Measurements from ENCODE around the gene RAD54L.

RAD54L gene

DNA sequence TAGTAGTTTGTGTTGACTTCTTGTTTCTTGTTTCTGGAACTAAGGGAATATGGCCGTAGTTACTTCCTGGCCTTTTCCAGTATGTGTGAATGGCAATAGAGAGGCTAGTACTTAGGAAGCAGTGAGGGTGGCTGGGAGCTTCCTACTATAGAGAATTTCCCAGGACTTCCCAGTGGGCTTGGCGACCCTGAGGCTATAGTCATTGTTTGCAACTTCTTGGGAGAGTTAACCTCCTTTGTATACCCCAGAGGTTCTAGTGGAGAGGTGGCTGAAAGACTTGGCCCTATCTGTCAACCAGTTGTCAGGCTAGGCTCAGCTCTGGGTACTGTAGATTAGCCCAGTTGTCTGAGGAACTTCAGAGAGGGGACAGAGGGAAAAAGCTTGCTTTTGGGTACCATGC, 15.6 kb downstream of the RAD54L start:
- peaks cover 28% of the 10 kb centered on the region; the same call in 1 of the 2 replicates for H3K36me3 ChIP-seq (ENCODE audit: insufficient read depth, low read length)

DNA sequence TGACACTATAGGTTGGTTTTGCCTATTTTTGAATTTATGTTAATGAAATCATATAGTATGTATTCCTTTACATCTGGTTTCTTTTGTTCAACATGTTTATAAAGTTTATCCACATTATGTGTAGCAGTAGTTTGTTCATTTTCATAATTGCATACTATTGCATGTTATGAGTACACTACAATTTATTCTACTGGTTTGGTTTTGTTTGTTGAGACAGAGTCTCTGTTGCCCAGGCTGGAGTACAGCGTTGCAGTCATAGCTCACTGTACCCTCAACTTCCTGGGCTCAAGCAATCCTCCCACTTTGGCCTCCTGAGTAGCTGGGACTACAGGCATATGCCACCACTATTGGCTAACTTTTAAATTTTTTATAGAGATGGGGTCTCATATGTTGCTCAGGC, 21.0 kb downstream of the RAD54L start:
- Histone ChIP-seq H3K4me1 (ENCODE audit: control insufficient read depth, insufficient read depth, low read length, unreplicated experiment) (no peaks in the 10 kb centered on the region), H3K79me2 (ENCODE audit: control insufficient read depth, insufficient read depth, low read length, unreplicated experiment) (no peaks in the 10 kb centered on the region), H3K27ac (ENCODE audit: low read depth, low read length) (no peak overlapping the region), H3K36me3 (ENCODE audit: insufficient read depth, low read length) (peaks cover 25% of the 10 kb centered on the region; the same call in 1 of the 2 replicates), H2AFZ (ENCODE audit: low read length, unreplicated experiment) (no peak overlapping the region), H3K4me3 (ENCODE audit: low read depth, low read length) (no peak overlapping the region), H3K27me3 (ENCODE audit: insufficient read depth, low read length) (no peaks in the 10 kb centered on the region)

More for the DNA sequence above, 15.6 kb downstream of the RAD54L start:
- Histone ChIP-seq H2AFZ (ENCODE audit: low read length, unreplicated experiment) (no peak overlapping the region), H3K27me3 (ENCODE audit: insufficient read depth, low read length) (no peaks in the 10 kb centered on the region), H3K27ac (ENCODE audit: low read depth, low read length) (no peak overlapping the region), H3K4me1 (ENCODE audit: control insufficient read depth, insufficient read depth, low read length, unreplicated experiment) (no peaks in the 10 kb centered on the region), H3K79me2 (ENCODE audit: control insufficient read depth, insufficient read depth, low read length, unreplicated experiment) (no peaks in the 10 kb centered on the region), H3K4me3 (ENCODE audit: low read depth, low read length) (no peak overlapping the region)

- no peak overlapping the region for H2AFZ ChIP-seq (ENCODE audit: low read length, unreplicated experiment)
- no peak overlapping the region for H3K4me3 ChIP-seq (ENCODE audit: low read depth, low read length)
- H3K36me3 ChIP-seq (ENCODE audit: insufficient read depth, low read length) = peaks cover 40% of the 10 kb centered on the region; the same call in 1 of the 2 replicates
- H3K27ac ChIP-seq (ENCODE audit: low read depth, low read length) = no peak overlapping the region
- no peaks in the 10 kb centered on the region for H3K4me1 ChIP-seq (ENCODE audit: control insufficient read depth, insufficient read depth, low read length, unreplicated experiment)
- no peaks in the 10 kb centered on the region for H3K27me3 ChIP-seq (ENCODE audit: insufficient read depth, low read length)
- H3K79me2 ChIP-seq (ENCODE audit: control insufficient read depth, insufficient read depth, low read length, unreplicated experiment) = no peaks in the 10 kb centered on the region
These were observed 26.9 kb downstream of the RAD54L start for GRCh38 chr1:46274225-46275029.

GRCh38 chr1:46275030-46275337, 27.4 kb downstream of the RAD54L start:
- no peaks in the 10 kb centered on the region for H3K27me3 ChIP-seq (ENCODE audit: insufficient read depth, low read length)
- H3K4me3 ChIP-seq (ENCODE audit: low read depth, low read length) = no peak overlapping the region
- H3K79me2 ChIP-seq (ENCODE audit: control insufficient read depth, insufficient read depth, low read length, unreplicated experiment) = no peaks in the 10 kb centered on the region
- H3K27ac ChIP-seq (ENCODE audit: low read depth, low read length) = no peak overlapping the region
- no peak overlapping the region for H2AFZ ChIP-seq (ENCODE audit: low read length, unreplicated experiment)
- no peaks in the 10 kb centered on the region for H3K4me1 ChIP-seq (ENCODE audit: control insufficient read depth, insufficient read depth, low read length, unreplicated experiment)
- H3K36me3 ChIP-seq (ENCODE audit: insufficient read depth, low read length) = peaks cover 43% of the 10 kb centered on the region; the same call in 1 of the 2 replicates

GRCh38 chr1:46277658-46278373, 30.3 kb downstream of the RAD54L start:
- H3K79me2 ChIP-seq (ENCODE audit: control insufficient read depth, insufficient read depth, low read length, unreplicated experiment) = no peaks in the 10 kb centered on the region
- H2AFZ ChIP-seq (ENCODE audit: low read length, unreplicated experiment) = no peak overlapping the region
- H3K27me3 ChIP-seq (ENCODE audit: insufficient read depth, low read length) = no peaks in the 10 kb centered on the region
- no peaks in the 10 kb centered on the region for H3K4me1 ChIP-seq (ENCODE audit: control insufficient read depth, insufficient read depth, low read length, unreplicated experiment)
- no peak overlapping the region for H3K4me3 ChIP-seq (ENCODE audit: low read depth, low read length)
- peaks cover 46% of the 10 kb centered on the region; the same call in 1 of the 2 replicates for H3K36me3 ChIP-seq (ENCODE audit: insufficient read depth, low read length)
- no peak overlapping the region for H3K27ac ChIP-seq (ENCODE audit: low read depth, low read length)

DNA sequence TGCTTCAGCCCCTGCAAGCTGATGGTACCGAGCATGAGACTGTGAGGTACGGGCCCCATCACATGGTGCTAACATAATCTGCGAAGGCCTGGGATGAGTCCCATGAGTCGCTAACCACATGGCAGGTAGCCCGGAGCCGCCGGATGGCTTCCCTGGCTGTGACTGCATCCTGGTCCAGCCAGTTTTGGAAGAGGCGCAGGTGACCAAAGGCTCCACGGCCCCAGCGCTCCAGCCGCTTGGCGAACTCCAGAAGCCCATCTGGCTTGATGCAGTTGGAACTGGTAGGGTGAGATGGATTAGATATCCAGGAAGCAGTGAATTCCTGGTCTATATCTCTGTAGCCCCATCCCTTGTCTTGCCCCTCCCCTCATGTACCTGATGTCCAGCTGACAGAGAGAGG, 31.2 kb downstream of the RAD54L start:
- H2AFZ ChIP-seq (ENCODE audit: low read length, unreplicated experiment) = no peak overlapping the region
- H3K36me3 ChIP-seq (ENCODE audit: insufficient read depth, low read length) = peaks cover 46% of the 10 kb centered on the region; the same call in 1 of the 2 replicates
- H3K27me3 ChIP-seq (ENCODE audit: insufficient read depth, low read length) = no peaks in the 10 kb centered on the region
- no peaks in the 10 kb centered on the region for H3K79me2 ChIP-seq (ENCODE audit: control insufficient read depth, insufficient read depth, low read length, unreplicated experiment)
- no peak overlapping the region for H3K27ac ChIP-seq (ENCODE audit: low read depth, low read length)
- no peak overlapping the region for H3K4me3 ChIP-seq (ENCODE audit: low read depth, low read length)
- no peaks in the 10 kb centered on the region for H3K4me1 ChIP-seq (ENCODE audit: control insufficient read depth, insufficient read depth, low read length, unreplicated experiment)

DNA sequence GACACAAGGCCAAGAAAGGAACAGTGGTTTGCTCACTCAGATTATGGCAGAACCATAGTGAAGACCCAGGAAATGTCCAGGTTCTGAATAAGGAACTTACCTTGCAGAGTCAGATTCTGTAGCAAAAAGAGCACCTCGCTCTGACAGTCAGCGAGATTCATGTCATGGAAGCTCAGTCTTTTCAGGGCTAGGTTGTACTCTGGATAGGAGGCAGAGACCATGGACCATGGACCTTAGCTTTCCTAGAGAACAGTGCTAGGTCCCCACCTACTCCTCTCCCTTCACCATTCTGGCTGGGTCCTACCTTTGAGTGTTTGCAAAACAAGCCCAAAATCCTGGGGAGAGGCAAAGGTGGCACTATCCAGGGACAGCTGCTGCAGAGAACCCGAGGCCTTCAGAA, 32.5 kb downstream of the RAD54L start:
- Histone ChIP-seq H3K36me3 (ENCODE audit: insufficient read depth, low read length) (peaks cover 43% of the 10 kb centered on the region), H3K79me2 (ENCODE audit: control insufficient read depth, insufficient read depth, low read length, unreplicated experiment) (no peaks in the 10 kb centered on the region), H3K27me3 (ENCODE audit: insufficient read depth, low read length) (no peaks in the 10 kb centered on the region), H3K27ac (ENCODE audit: low read depth, low read length) (no peak overlapping the region), H3K4me1 (ENCODE audit: control insufficient read depth, insufficient read depth, low read length, unreplicated experiment) (peaks cover 6% of the 10 kb centered on the region), H3K4me3 (ENCODE audit: low read depth, low read length) (no peak overlapping the region), H2AFZ (ENCODE audit: low read length, unreplicated experiment) (no peak overlapping the region)

GRCh38 chr1:46281021-46281420, 33.5 kb downstream of the RAD54L start:
- H3K4me1 ChIP-seq (ENCODE audit: control insufficient read depth, insufficient read depth, low read length, unreplicated experiment) = peaks cover 6% of the 10 kb centered on the region
- H3K4me3 ChIP-seq (ENCODE audit: low read depth, low read length) = no peak overlapping the region
- H2AFZ ChIP-seq (ENCODE audit: low read length, unreplicated experiment) = no peak overlapping the region
- H3K79me2 ChIP-seq (ENCODE audit: control insufficient read depth, insufficient read depth, low read length, unreplicated experiment) = no peaks in the 10 kb centered on the region
- H3K27ac ChIP-seq (ENCODE audit: low read depth, low read length) = no peak overlapping the region
- H3K36me3 ChIP-seq (ENCODE audit: insufficient read depth, low read length) = peaks cover 38% of the 10 kb centered on the region
- H3K27me3 ChIP-seq (ENCODE audit: insufficient read depth, low read length) = no peaks in the 10 kb centered on the region

DNA sequence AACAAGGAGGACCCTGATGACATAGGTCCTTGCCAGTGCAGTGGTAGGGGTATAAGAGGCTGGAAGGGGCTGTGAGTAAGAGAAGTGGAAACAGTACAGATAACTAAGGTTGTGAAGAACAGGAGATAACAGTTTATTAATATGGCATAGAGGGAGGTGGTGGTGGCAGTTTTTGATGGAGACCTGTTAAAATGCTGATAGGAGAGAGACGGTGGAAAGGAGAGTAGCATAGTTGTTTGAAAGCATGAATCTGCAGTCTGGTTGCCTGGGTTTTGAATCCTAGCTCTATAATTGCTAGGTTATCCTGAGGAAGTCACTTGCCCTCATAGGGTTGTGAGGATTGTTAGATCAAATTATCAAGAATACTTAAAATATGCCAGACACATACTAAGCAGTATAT, 36.5 kb downstream of the RAD54L start:
- Histone ChIP-seq H3K36me3 (ENCODE audit: insufficient read depth, low read length) (peaks cover 32% of the 10 kb centered on the region), H3K27ac (ENCODE audit: low read depth, low read length) (peak overlapping the region; percentile 12; the same call in 1 of the 2 replicates), H3K4me3 (ENCODE audit: low read depth, low read length) (no peak overlapping the region), H3K79me2 (ENCODE audit: control insufficient read depth, insufficient read depth, low read length, unreplicated experiment) (no peaks in the 10 kb centered on the region), H3K4me1 (ENCODE audit: control insufficient read depth, insufficient read depth, low read length, unreplicated experiment) (peaks cover 19% of the 10 kb centered on the region), H2AFZ (ENCODE audit: low read length, unreplicated experiment) (no peak overlapping the region), H3K27me3 (ENCODE audit: insufficient read depth, low read length) (no peaks in the 10 kb centered on the region)

DNA sequence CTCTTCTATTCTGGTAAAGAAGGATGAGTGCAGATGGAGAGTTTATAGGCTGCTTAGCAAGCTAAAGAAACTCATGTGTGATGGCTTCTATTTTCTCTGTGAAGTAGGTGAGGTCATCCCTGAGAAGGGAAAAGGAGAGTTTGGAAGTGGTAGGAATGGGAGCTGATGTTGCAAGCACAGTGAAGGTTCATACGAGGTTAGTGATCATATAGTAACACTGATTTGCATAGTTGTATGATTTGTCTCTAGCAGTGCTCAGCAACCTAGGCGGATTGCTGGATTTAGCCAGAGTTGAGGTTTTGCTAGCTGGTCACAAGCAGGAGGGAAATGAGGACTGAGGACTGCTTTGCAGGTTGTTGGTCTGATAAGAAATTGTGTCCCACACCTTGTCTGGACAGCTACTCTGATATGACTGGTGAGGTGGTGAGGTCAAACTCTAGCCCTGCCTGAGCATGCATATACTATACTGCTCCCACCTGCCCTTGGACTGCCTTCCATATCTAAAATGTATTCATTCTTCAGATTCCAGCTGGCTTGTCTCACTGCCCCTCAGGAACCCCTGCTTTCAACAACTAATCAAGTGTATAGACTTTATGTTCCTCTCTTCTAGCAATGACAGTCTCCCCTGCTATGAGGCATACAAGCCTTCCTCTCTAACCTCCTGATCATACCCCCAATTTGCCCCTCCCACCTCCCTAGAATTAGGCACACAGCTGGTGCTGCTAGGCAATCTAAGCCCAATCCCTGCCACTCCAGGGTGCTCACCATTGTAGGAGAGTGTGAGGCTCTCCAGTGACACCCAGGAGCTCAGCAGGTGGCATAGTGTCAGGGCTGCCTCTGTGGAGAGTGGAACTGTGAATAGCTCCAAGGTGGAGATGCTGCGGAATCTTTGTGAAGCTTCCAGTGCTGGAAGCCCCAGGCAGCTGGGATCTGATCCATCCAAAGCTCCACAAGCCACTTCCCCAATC, 37.3 kb downstream of the RAD54L start:
- Histone ChIP-seq H3K79me2 (ENCODE audit: control insufficient read depth, insufficient read depth, low read length, unreplicated experiment) (no peaks in the 10 kb centered on the region), H3K4me3 (ENCODE audit: low read depth, low read length) (no peak overlapping the region), H3K36me3 (ENCODE audit: insufficient read depth, low read length) (peaks cover 26% of the 10 kb centered on the region), H3K4me1 (ENCODE audit: control insufficient read depth, insufficient read depth, low read length, unreplicated experiment) (peaks cover 27% of the 10 kb centered on the region), H3K27ac (ENCODE audit: low read depth, low read length) (peak overlapping the region; percentile 12; the same call in 1 of the 2 replicates), H3K27me3 (ENCODE audit: insufficient read depth, low read length) (no peaks in the 10 kb centered on the region), H2AFZ (ENCODE audit: low read length, unreplicated experiment) (no peak overlapping the region)
